ENCODE measurements around the gene STIMATE. TPM values are rescaled to one million over a fixed set of nuclear protein-coding genes. Genes with fewer than 3 reads are reported as not detected.

STIMATE gene
- total and polyA plus RNA-seq, 9 of the 15 experiments (the other 6 are each of a cell fraction or from before 2014, with no cell fraction given): 0.14 to 7.7 (median 4.9) TPM

DNA sequence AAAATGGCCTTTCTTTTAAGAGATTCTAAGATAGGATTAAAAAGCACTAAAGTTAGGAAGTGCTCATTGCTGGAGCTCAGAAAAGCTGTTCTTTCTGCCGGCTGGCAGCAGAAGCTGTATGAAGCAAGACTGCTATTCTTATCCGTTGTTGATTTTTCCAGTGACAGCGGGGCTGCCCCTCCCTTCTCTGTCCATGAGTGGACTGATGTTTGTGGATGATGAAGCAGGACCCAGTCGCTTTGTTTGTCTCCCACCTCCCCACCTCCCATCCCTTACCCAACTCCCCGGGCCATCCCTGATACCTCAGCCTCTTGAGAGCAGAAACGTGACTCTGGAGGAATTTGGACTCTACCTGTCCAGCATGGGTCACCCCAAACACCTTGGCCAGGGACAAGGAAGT, 52.2 kb downstream of the STIMATE start:
- intact Hi-C loops (cut with micrococcal nuclease): no loop called here
- no peaks in the 10 kb centered on the region for H3K9me3 ChIP-seq (replicated peaks; ENCODE audit: control insufficient read depth, insufficient read depth, low read depth, low read length)
- no peaks in the 10 kb centered on the region for H3K27me3 ChIP-seq (ENCODE audit: control insufficient read depth in 2 of 2, insufficient read depth in 2 of 2, low read length in 2 of 2)
- no peaks in the 10 kb centered on the region for H4K20me1 ChIP-seq (replicated peaks; ENCODE audit: control insufficient read depth, insufficient read depth, low read length)
- BruUV-seq (replicated peaks): no TSS peak
- H3K9ac ChIP-seq (ENCODE audit: insufficient read depth in 1 of 2, low read depth in 2 of 2, low read length in 2 of 2): no peak overlapping the region
- H3K4me3 ChIP-seq: no peak overlapping the region
- H3K79me2 ChIP-seq (ENCODE audit: control insufficient read depth, insufficient read depth, low read length): no peaks in the 10 kb centered on the region
- CTCF ChIA-PET (ENCODE audit: low intra/inter-chr PET ratio): no interaction called here
- no peak overlapping the region for H3K27ac ChIP-seq (ENCODE audit: extremely low read depth, low read depth, low read length)
- WGBS (ENCODE audit: insufficient coverage, low coverage, missing lambda C conversion rate): 22% methylated on average over 4 of the region's 6 CpGs
- H3K4me1 ChIP-seq (replicated peaks in 1 of 2; ENCODE audit: control insufficient read depth in 2 of 2, insufficient read depth in 2 of 2, low read length in 2 of 2): no peaks in the 10 kb centered on the region
- H3K36me3 ChIP-seq (ENCODE audit: control insufficient read depth, insufficient read depth, low read length): no peaks in the 10 kb centered on the region
- DNase-seq (ENCODE audit: extremely low read depth in 1 of 4, low spot score in 3 of 4) (no peak), FAIRE-seq (no peak), ATAC-seq (no peak)
- no peaks in the 10 kb centered on the region for H3K9me1 ChIP-seq (ENCODE audit: control insufficient read depth, insufficient read depth, low read length)
- H2AFZ ChIP-seq (ENCODE audit: low read depth, low read length): no peak overlapping the region
- no peak overlapping the region for H3K4me2 ChIP-seq (ENCODE audit: insufficient read depth, low read length)
- in situ Hi-C loops (cut with MboI): loop anchor here (10.0 kb wide), 1 partner anchor 230 kb away; no protein-coding TSS in a partner anchor
- POLR2A ChIA-PET: interaction anchor here (1.2 kb wide), 1 partner anchor 24 kb away, joined by 3 read pairs; no protein-coding TSS in a partner anchor
- TF ChIP-seq, protein P1, sequence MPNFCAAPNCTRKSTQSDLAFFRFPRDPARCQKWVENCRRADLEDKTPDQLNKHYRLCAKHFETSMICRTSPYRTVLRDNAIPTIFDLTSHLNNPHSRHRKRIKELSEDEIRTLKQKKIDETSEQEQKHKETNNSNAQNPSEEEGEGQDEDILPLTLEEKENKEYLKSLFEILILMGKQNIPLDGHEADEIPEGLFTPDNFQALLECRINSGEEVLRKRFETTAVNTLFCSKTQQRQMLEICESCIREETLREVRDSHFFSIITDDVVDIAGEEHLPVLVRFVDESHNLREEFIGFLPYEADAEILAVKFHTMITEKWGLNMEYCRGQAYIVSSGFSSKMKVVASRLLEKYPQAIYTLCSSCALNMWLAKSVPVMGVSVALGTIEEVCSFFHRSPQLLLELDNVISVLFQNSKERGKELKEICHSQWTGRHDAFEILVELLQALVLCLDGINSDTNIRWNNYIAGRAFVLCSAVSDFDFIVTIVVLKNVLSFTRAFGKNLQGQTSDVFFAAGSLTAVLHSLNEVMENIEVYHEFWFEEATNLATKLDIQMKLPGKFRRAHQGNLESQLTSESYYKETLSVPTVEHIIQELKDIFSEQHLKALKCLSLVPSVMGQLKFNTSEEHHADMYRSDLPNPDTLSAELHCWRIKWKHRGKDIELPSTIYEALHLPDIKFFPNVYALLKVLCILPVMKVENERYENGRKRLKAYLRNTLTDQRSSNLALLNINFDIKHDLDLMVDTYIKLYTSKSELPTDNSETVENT (CRISPR knock-in tag; IDR thresholded peaks at IDR 0.05): no peak
- no peak for TF ChIP-seq ZNF778 (CRISPR knock-in tag; IDR thresholded peaks at IDR 0.05)
- TF ChIP-seq PATZ1 (CRISPR knock-in tag; IDR thresholded peaks at IDR 0.05; ENCODE audit: borderline replicate concordance): no peak
- no peak for TF ChIP-seq HNRNPK (IDR thresholded peaks at IDR 0.05; ENCODE audit: low read depth, low read length, poor library complexity, severe bottlenecking)
- TF ChIP-seq SRSF7 (optimal IDR thresholded peaks at IDR 0.05; ENCODE audit: low read depth, low read length): no peak
- no peak for TF ChIP-seq SAFB2 (IDR thresholded peaks at IDR 0.05; ENCODE audit: borderline replicate concordance, low read depth, low read length, severe bottlenecking)
- no peak for TF ChIP-seq XRCC4 (IDR thresholded peaks at IDR 0.05; ENCODE audit: extremely low read depth, insufficient read depth, insufficient read length)
- no peak for TF ChIP-seq RAD21 (CRISPR knock-in tag; conservative IDR thresholded peaks at IDR 0.05 in 1 of 2, IDR thresholded peaks at IDR 0.05 in 1 of 2)
- TF ChIP-seq ZNF395 (CRISPR knock-in tag; IDR thresholded peaks at IDR 0.05): no peak
- TF ChIP-seq, protein P2, sequence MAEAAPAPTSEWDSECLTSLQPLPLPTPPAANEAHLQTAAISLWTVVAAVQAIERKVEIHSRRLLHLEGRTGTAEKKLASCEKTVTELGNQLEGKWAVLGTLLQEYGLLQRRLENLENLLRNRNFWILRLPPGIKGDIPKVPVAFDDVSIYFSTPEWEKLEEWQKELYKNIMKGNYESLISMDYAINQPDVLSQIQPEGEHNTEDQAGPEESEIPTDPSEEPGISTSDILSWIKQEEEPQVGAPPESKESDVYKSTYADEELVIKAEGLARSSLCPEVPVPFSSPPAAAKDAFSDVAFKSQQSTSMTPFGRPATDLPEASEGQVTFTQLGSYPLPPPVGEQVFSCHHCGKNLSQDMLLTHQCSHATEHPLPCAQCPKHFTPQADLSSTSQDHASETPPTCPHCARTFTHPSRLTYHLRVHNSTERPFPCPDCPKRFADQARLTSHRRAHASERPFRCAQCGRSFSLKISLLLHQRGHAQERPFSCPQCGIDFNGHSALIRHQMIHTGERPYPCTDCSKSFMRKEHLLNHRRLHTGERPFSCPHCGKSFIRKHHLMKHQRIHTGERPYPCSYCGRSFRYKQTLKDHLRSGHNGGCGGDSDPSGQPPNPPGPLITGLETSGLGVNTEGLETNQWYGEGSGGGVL (CRISPR knock-in tag; IDR thresholded peaks at IDR 0.05): no peak
- TF ChIP-seq CTCFL (IDR thresholded peaks at IDR 0.05; ENCODE audit: borderline replicate concordance, insufficient read depth, low read depth, low read length, poor library complexity, severe bottlenecking): no peak

All from K562 (cell line).